H9 (cell line): ENCODE measurements around the gene MIS12. TPM values are rescaled to one million over a fixed set of nuclear protein-coding genes. Genes with fewer than 3 reads are reported as not detected.

ENCODE experiments used
- DNase-seq: peaks from one replicate; pipeline ENCODE4 v3.0.0-alpha.2; 2017
- H2AFZ ChIP-seq: one replicate; pipeline ENCODE4 v1.6.1; 2013; ENCODE audit warnings: mild to moderate bottlenecking, low read length, control low read depth, moderate library complexity
- H2AK5ac ChIP-seq: 2 replicates; pipeline ENCODE4 v1.6.1; 2013; ENCODE audit warnings: low read length, control low read depth, mixed read lengths; ENCODE audit not compliant: insufficient read length
- H2BK120ac ChIP-seq: one replicate; pipeline ENCODE4 v1.6.1; 2013; ENCODE audit warnings: low read depth, mild to moderate bottlenecking, low read length, control low read depth, inconsistent platforms; ENCODE audit not compliant: poor library complexity, severe bottlenecking
- H2BK12ac ChIP-seq: 2 replicates; pipeline ENCODE4 v1.6.1; 2013; ENCODE audit warnings: low read length, control low read depth, mixed read lengths, low read depth; ENCODE audit not compliant: insufficient read length
- H2BK15ac ChIP-seq: 2 replicates; pipeline ENCODE4 v1.6.1; 2013; ENCODE audit warnings: low read depth, low read length, control low read depth
- H2BK20ac ChIP-seq: one replicate; pipeline ENCODE4 v1.6.1; 2013; ENCODE audit warnings: low read depth, mild to moderate bottlenecking, low read length, control low read depth, inconsistent platforms; ENCODE audit not compliant: poor library complexity, severe bottlenecking
- H2BK5ac ChIP-seq: 2 replicates; pipeline ENCODE4 v1.6.1; 2013; ENCODE audit warnings: low read length, control low read depth, mixed read lengths; ENCODE audit not compliant: insufficient read length
- H3K14ac ChIP-seq: 2 replicates; pipeline ENCODE4 v1.6.1; 2013; ENCODE audit warnings: low read length, control low read depth; ENCODE audit not compliant: insufficient read depth
- H3K18ac ChIP-seq: 2 replicates; pipeline ENCODE4 v1.6.1; 2013; ENCODE audit warnings: low read depth, mild to moderate bottlenecking, mixed read lengths, low read length, control low read depth; ENCODE audit not compliant: insufficient read length
- H3K23ac ChIP-seq: 2 replicates; pipeline ENCODE4 v1.6.1; 2013; ENCODE audit warnings: low read length, control low read depth, mixed read lengths, low read depth; ENCODE audit not compliant: insufficient read length
- H3K23me2 ChIP-seq: 2 replicates; pipeline ENCODE4 v1.6.1; 2013; ENCODE audit warnings: low read depth, mild to moderate bottlenecking, mixed read lengths, low read length, control low read depth; ENCODE audit not compliant: insufficient read length, poor library complexity, severe bottlenecking
- H3K27ac ChIP-seq: 2 replicates; pipeline ENCODE4 v1.5.1; 2013; ENCODE audit warnings: low read length, control low read depth, mixed read lengths, low read depth; ENCODE audit not compliant: insufficient read length
- H3K27me3 ChIP-seq: 2 replicates; pipeline ENCODE4 v1.6.1; 2013; ENCODE audit warnings: low read length, control low read depth, inconsistent platforms; ENCODE audit not compliant: insufficient read depth
- H3K4ac ChIP-seq: 2 replicates; pipeline ENCODE4 v1.6.1; 2013; ENCODE audit warnings: low read depth, mild to moderate bottlenecking, control low read depth, inconsistent platforms, low read length, moderate library complexity
- H3K4me1 ChIP-seq: 2 replicates; pipeline ENCODE4 v1.6.1; 2013; ENCODE audit warnings: low read length, control low read depth, inconsistent platforms; ENCODE audit not compliant: insufficient read depth
- H3K4me2 ChIP-seq: 2 replicates; pipeline ENCODE4 v1.6.1; 2013; ENCODE audit warnings: low read length, control low read depth, mixed read lengths; ENCODE audit not compliant: insufficient read length, insufficient read depth
- H3K56ac ChIP-seq: 2 replicates; pipeline ENCODE4 v1.6.1; 2013; ENCODE audit warnings: low read depth, mild to moderate bottlenecking, mixed read lengths, low read length, control low read depth; ENCODE audit not compliant: insufficient read length
- H3K79me1 ChIP-seq: 2 replicates; pipeline ENCODE4 v1.6.1; 2013; ENCODE audit warnings: low read depth, mild to moderate bottlenecking, moderate library complexity, low read length, control low read depth, inconsistent platforms; ENCODE audit not compliant: insufficient read depth, poor library complexity, severe bottlenecking
- H3K79me2 ChIP-seq: 2 replicates; pipeline ENCODE4 v1.6.1; 2013; ENCODE audit warnings: low read length, control low read depth, inconsistent platforms; ENCODE audit not compliant: insufficient read depth
- H3K9ac ChIP-seq: 2 replicates; pipeline ENCODE4 v1.6.1; 2013; ENCODE audit warnings: low read length, control low read depth, mixed read lengths; ENCODE audit not compliant: insufficient read length; ENCODE audit errors: extremely low read depth
- H3K9me3 ChIP-seq: one replicate; pipeline ENCODE4 v1.6.1; 2013; ENCODE audit warnings: low read depth, low read length, inconsistent platforms; ENCODE audit not compliant: control insufficient read depth
- H3T11ph ChIP-seq: one replicate; pipeline ENCODE4 v1.6.1; 2013; ENCODE audit warnings: mild to moderate bottlenecking, low read length, control low read depth, inconsistent platforms
- H4K20me1 ChIP-seq: one replicate; pipeline ENCODE4 v1.6.1; 2013; ENCODE audit not compliant: control insufficient read depth, insufficient read length, insufficient read depth
- H4K5ac ChIP-seq: 2 replicates; pipeline ENCODE4 v1.6.1; 2013; ENCODE audit warnings: low read depth, mild to moderate bottlenecking, mixed read lengths, low read length, control low read depth; ENCODE audit not compliant: insufficient read length
- H4K8ac ChIP-seq: replicated peaks from 2 replicates; pipeline ENCODE4 v1.6.1; 2013; ENCODE audit warnings: low read length, control low read depth, mixed read lengths, low read depth; ENCODE audit not compliant: insufficient read length
- H4K91ac ChIP-seq: 2 replicates; pipeline ENCODE4 v1.6.1; 2013; ENCODE audit warnings: low read depth, mild to moderate bottlenecking, moderate library complexity, mixed read lengths, low read length, control low read depth; ENCODE audit not compliant: insufficient read length
- H3K27ac Mint-ChIP-seq, 3 experiments: 2 replicates in 2 of 3; 3 replicates in 1 of 3; pipeline ENCODE4 v1.8.0; 2020 to 2021; ENCODE audit warnings: mixed read lengths in 3 of 3, mild to moderate bottlenecking in 1 of 3, moderate library complexity in 1 of 3
- H3K27me3 Mint-ChIP-seq: 2 replicates; pipeline ENCODE4 v1.8.0; 2021; ENCODE audit warnings: low read depth, mild to moderate bottlenecking, moderate library complexity, mixed read lengths
- H3K36me3 Mint-ChIP-seq, 3 experiments: 2 replicates in 2 of 3; 3 replicates in 1 of 3; pipeline ENCODE4 v1.8.0; 2020 to 2021; ENCODE audit warnings: low read depth in 3 of 3, mixed read lengths in 3 of 3; ENCODE audit not compliant: insufficient read depth in 1 of 3
- H3K4me1 Mint-ChIP-seq, 2 experiments: 2 replicates each; pipeline ENCODE4 v1.8.0; 2020; ENCODE audit warnings: mixed read lengths in 2 of 2
- H3K4me3 Mint-ChIP-seq, 2 experiments: 2 replicates in 1 of 2; 3 replicates in 1 of 2; pipeline ENCODE4 v1.8.0; 2020 to 2021; ENCODE audit warnings: mild to moderate bottlenecking in 2 of 2, mixed read lengths in 2 of 2, moderate library complexity in 1 of 2
- H3K9me3 Mint-ChIP-seq, 2 experiments: 2 replicates in 1 of 2; 3 replicates in 1 of 2; pipeline ENCODE4 v1.8.0; 2020; ENCODE audit warnings: mild to moderate bottlenecking in 2 of 2, mixed read lengths in 2 of 2, moderate library complexity in 1 of 2
- WGBS: extraction: QIAGEN DNeasy Blood & Tissue Kit; methylation state at CpG from one replicate; pipeline ENCODE4 v1.1.7; 2013; ENCODE audit warnings: missing lambda C conversion rate, low lambda C conversion rate, mixed read lengths; ENCODE audit not compliant: insufficient read length; ENCODE audit errors: extremely low coverage; 5-methylcytosine and 5-hydroxymethylcytosine counted together
- long read RNA-seq: library from polyadenylated mRNA; unstranded; transcript quantifications from one replicate; pipeline ENCODE4 v2.0.0, GENCODE V29; 2020
- total RNA-seq: library from RNA; stranded (reverse); gene quantifications from 2 replicates; pipeline ENCODE4 v1.2.1, GENCODE V29; 2021
- TF ChIP-seq, protein P1 (sequence below): fragments of 200-600 bp; sonication (generic); conservative IDR thresholded peaks from 3 replicates; pipeline ENCODE4 v1.8.0; 2021; ENCODE audit warnings: antibody characterized with exemption, mild to moderate bottlenecking

MIS12 gene
- total RNA-seq, result 28.6 and 30.7 TPM in 2 replicates
- long read RNA-seq, transcript MIS12-206 (3 exons, 2,691 nt), result minor isoform, 63 of 217 reads
- long read RNA-seq, transcript MIS12-202 (2 exons, 2,204 nt), result major isoform, 135 of 217 reads
- long read RNA-seq, partial matches to known transcripts, result 4 of 217 reads
- long read RNA-seq, other reads (novel, unspliced or antisense), result 10 of 217 reads

GRCh38 chr17:5486206-5487124 is at the start of gene MIS12:
Gene MIS12 (plus strand): TSS chr17:5486566. CDS start chr17:5488863, 2,297 bp downstream.
- H2BK15ac ChIP-seq, result 0 out of 2 replicates have a peak within 1 kb of the TSS, but pooled peaks have one; percentile 60
- H3K56ac ChIP-seq, result peak within 1 kb of the TSS; percentile 76
- H4K20me1 ChIP-seq, result no peaks in the 10 kb centered on the region
- DNase-seq, result peak; percentile 100
- H2BK12ac ChIP-seq, result peak within 1 kb of the TSS; percentile 90
- peak within 1 kb of the TSS; percentile 81 for H4K91ac ChIP-seq
- H3K9me3 ChIP-seq, result no peaks in the 10 kb centered on the region
- H2BK120ac ChIP-seq, result peak within 1 kb of the TSS; percentile 87
- peak within 1 kb of the TSS; percentile 98 to 100 (median 99) for H3K27ac Mint-ChIP-seq
- H3T11ph ChIP-seq, result no peak within 1 kb of the TSS
- H3K79me2 ChIP-seq, result peaks cover 13% of the 10 kb centered on the region; the same call in 1 of the 2 replicates
- H2AK5ac ChIP-seq, result no peak within 1 kb of the TSS
- no peaks in the 10 kb centered on the region for H3K27me3 ChIP-seq
- H3K27ac ChIP-seq, result peak within 1 kb of the TSS; percentile 94
- H3K4me2 ChIP-seq, result peak within 1 kb of the TSS; percentile 99
- peak within 1 kb of the TSS; percentile 89 for H4K8ac ChIP-seq
- H4K5ac ChIP-seq, result peak within 1 kb of the TSS; percentile 91
- H3K4me3 Mint-ChIP-seq, result peak within 1 kb of the TSS; percentile 97 to 100
- no CpG with 5 or more reads among the region's 77 CpGs for WGBS
- no peaks in the 10 kb centered on the region for H3K9me3 Mint-ChIP-seq
- H3K79me1 ChIP-seq, result peaks cover 3% of the 10 kb centered on the region
- H3K9ac ChIP-seq, result peak within 1 kb of the TSS; percentile 99
- H3K18ac ChIP-seq, result peak within 1 kb of the TSS; percentile 99
- no peak within 1 kb of the TSS for H2AFZ ChIP-seq
- peak within 1 kb of the TSS; percentile 13; the same call in 1 of the 2 replicates for H3K4ac ChIP-seq
- peak within 1 kb of the TSS; percentile 94 for H2BK5ac ChIP-seq
- peak within 1 kb of the TSS; percentile 100 for H3K14ac ChIP-seq
- TF ChIP-seq, protein P1, sequence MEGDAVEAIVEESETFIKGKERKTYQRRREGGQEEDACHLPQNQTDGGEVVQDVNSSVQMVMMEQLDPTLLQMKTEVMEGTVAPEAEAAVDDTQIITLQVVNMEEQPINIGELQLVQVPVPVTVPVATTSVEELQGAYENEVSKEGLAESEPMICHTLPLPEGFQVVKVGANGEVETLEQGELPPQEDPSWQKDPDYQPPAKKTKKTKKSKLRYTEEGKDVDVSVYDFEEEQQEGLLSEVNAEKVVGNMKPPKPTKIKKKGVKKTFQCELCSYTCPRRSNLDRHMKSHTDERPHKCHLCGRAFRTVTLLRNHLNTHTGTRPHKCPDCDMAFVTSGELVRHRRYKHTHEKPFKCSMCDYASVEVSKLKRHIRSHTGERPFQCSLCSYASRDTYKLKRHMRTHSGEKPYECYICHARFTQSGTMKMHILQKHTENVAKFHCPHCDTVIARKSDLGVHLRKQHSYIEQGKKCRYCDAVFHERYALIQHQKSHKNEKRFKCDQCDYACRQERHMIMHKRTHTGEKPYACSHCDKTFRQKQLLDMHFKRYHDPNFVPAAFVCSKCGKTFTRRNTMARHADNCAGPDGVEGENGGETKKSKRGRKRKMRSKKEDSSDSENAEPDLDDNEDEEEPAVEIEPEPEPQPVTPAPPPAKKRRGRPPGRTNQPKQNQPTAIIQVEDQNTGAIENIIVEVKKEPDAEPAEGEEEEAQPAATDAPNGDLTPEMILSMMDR, result no peak
- H3K23ac ChIP-seq, result peak within 1 kb of the TSS; percentile 21
- H3K4me1 ChIP-seq, result no peaks in the 10 kb centered on the region
- H3K23me2 ChIP-seq, result peaks cover 12% of the 10 kb centered on the region
- H2BK20ac ChIP-seq, result no peak within 1 kb of the TSS
- H3K36me3 Mint-ChIP-seq, result peaks cover 31 to 70% (median 58%) of the 10 kb centered on the region in 3 experiments
- H3K27me3 Mint-ChIP-seq, result no peaks in the 10 kb centered on the region; the same call in 1 of the 2 replicates
- H3K4me1 Mint-ChIP-seq, result peaks cover 4 to 21% of the 10 kb centered on the region in 2 experiments
